HG02870 (cell line): ENCODE results near the gene DNAAF2.
A peak's percentile ranks its signal among the peaks of the same experiment; 100 is the strongest.
"Not testable (repeated sequence)": the region's sequence is repeated elsewhere in the genome, so short reads cannot be mapped to it uniquely, and the experiment has no call there.

Source experiments
- ATAC-seq: cut with Tn5 transposase; IDR thresholded peaks from one replicate; pipeline ENCODE4 v1.9.1; 2021; ENCODE audit warnings: mild to moderate bottlenecking, moderate library complexity; ENCODE audit not compliant: unreplicated experiment

Gene DNAAF2

GRCh38 chr14:49621114-49621881, 13.7 kb downstream of the DNAAF2 start:
- peak; percentile 23 for ATAC-seq

- peak; percentile 92 for ATAC-seq
These were observed 14.6 kb downstream of the DNAAF2 start, which contains the start of the genes MGAT2 and RPL36AL for GRCh38 chr14:49620182-49621113. Gene MGAT2 (plus strand): TSS chr14:49620799. CDS start chr14:49621269, 470 bp downstream. Gene RPL36AL (minus strand): TSS chr14:49620626. CDS start chr14:49619104, 1,522 bp downstream.

- no peak for ATAC-seq
These were observed 15.3 kb downstream of the DNAAF2 start for GRCh38 chr14:49619730-49620129.

GRCh38 chr14:49619273-49619672, 15.8 kb downstream of the DNAAF2 start:
- ATAC-seq = not testable (repeated sequence)

DNA sequence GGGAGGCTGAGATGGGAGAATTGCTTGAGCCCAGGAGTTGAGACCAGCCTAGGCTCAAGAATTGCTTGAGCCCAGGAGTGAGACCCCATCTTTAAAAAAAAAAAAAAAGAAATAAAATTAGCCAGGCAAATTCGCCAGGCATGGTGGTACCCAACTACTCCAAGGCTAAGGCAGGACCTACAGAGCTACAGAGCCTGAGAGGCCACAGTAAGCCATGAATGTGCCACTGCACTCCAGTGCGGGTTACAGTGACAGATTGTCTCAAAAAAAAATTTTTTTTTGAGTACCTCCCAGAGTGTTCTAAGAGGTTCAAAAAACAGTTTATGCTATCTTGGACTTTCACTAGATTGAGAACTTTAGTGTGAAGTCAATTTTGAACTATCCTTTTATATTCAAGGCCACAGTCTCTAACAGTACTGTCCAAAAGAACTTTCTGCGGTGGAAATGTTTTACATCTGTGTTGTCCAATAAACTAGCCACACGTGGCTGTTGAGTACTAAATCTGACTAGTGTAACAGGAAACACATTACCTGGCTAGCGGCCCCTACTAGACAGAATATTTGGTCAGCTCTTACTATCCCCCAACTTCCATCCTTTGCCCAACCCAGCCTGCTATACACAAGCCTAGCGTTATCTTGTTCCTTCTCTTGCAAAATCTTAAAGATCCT, 17.1 kb downstream of the DNAAF2 start:
- no peak for ATAC-seq

GRCh38 chr14:49615776-49616175, 19.3 kb downstream of the DNAAF2 start:
- ATAC-seq = no peak

- ATAC-seq = no peak
These were observed 20.8 kb downstream of the DNAAF2 start for GRCh38 chr14:49614196-49614595.

DNA sequence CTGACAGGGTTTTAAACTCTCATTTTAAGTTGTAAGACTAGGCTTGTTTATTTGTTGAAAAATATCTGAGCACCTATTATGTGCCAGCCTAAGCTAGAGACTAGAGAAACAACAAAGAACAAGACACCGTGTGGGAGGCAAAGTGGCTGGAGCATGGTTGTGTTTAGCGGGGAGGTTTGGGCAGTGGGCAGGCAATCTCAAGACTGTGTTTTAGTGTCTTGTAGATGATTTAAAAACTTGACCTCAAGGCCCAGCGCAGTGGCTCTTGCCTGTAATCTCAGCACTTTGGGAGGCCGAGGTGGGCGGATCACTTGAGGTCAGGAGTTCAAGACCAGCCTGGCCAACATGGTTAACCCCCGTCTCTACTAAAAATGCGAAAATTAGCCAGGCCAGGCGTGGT, 22.4 kb downstream of the DNAAF2 start:
- ATAC-seq = no peak

DNA sequence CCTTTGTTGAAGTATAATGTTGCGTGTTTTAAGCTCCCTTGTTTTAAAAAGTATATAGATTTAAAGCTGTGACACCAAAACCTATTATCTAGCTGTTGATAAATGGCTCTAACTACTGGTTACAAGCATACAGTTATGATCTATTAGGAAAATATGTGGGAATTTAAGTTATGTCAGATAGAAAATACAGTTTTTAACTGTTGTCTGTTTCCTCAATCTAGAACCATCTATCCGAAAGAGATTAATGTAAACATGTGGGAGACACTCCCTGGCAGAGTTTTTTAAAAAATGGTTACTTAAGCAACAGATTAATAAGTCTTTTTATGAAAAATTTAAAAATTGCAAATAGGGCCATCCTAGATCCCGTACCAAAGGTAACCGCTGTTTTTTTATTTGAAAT, 22.8 kb downstream of the DNAAF2 start:
- ATAC-seq = no peak

- ATAC-seq = no peak
These were observed 27.5 kb downstream of the DNAAF2 start for GRCh38 chr14:49607583-49607982.

- ATAC-seq = peak; percentile 47
These were observed 36.4 kb downstream of the DNAAF2 start, which contains the start of gene LRR1 for GRCh38 chr14:49598485-49599300. Gene LRR1 (plus strand): TSS chr14:49598940. CDS start chr14:49599021, 81 bp downstream.

DNA sequence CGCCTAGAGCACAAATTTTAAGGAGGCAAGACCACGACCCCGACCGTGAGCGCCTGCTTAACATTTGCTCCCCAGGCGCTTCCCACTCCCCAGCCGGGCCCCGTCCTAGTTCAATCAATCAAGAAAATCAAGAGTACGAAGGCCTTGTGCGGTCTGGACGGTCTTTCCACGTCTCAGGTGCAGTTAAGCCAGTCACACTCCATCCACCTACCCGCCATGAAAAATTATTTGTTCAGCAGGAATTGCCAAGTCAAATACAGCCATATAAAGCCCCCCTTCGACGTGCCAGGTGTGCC, 36.9 kb downstream of the DNAAF2 start:
- no peak for ATAC-seq

DNA sequence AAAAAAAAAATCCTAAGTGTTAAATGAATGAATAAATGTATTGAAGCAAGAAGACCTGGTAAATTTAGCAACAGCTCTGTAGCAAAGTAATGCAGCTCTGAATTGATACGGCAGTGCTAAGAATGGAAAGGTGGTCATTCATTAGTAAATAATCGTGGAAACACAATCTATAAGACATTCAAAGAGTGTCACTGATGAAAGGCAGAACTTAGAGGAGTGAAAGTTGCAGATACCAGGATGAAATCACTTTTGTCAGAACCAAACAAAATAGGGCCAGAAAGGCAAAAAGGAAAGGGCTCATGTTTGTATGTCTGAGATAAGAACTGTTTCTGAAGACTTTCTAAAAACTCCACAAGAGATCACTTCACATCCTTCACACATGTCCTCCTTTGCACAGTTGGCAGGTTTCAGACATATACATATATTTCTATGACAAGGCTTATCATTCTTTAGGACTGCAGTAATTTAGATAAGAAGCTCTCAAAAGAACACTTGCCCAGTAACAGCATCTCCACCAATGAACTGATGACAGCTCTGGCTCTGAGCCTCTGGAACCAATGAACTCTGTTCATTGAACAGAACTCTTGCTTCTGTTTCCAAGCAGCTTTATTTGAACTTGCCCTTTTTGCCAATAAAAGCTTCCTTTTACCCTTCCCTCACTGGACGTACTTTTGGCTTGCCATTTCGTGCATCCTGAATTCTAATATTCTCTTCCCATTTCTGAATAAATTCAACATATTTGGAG, 40.5 kb downstream of the DNAAF2 start:
- ATAC-seq = peak; percentile 21

GRCh38 chr14:49593016-49593415, 42.0 kb downstream of the DNAAF2 start:
- ATAC-seq = no peak

DNA sequence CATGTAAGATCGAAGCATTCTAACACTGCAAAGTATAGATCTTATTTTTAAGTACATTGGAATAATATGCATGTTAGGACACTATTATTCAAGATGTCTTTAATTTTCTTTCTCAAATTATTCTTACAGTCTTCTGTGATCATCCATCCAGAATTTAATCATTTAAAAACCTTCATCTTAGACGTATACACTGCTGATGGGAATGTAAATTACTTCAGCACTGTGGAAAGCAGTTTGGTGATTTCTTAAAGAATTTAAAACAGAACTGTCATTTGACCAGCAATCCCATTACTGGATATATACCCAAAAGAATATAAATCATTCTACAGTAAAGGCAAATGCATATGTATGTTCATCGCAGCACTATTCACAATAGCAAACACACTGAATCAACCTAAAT, 45.7 kb downstream of the DNAAF2 start:
- ATAC-seq = no peak

DNA sequence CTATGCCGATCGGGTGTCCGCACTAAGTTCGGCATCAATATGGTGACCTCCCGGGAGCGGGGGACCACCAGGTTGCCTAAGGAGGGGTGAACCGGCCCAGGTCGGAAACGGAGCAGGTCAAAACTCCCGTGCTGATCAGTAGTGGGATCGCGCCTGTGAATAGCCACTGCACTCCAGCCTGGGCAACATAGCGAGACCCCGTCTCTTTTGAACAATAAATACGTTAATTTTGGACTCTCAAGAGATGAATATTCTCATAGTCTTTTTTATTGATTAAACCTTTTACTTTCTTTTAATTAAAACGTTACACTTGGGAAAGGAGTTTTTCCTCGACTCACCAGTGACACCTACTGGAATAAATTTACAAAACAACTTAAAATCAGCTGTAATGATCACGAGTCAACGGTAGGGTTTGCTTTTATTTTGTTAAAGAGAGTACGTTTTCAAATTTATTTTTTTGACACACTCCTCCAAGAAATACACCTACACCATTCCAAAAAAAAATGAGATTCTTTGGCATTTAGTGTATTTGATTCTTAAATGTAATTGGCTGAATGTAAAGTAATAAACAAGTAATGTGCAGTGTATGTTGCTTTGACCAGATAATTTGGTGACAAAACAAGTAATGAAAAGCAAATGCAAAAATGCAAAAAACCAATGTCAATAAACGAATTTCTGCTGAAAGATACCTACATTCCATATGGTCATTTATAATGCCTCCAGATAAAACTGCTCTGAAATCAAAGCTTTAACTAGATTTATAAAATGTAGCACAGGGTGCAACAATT, 48.2 kb downstream of the DNAAF2 start:
- ATAC-seq = peak; percentile 26

- peak; percentile 84 for ATAC-seq
These were observed 49.0 kb downstream of the DNAAF2 start, which contains the start of gene RPS29 for GRCh38 chr14:49585803-49586672. Gene RPS29 (minus strand): TSS chr14:49586380. CDS start chr14:49586346, 34 bp downstream.
